ENCODE results near the gene GP1BB.

GRCh38 chr22:19741053-19741452 is 17.7 kb downstream of the GP1BB start:
- TF ChIP-seq CTCF (IDR thresholded peaks at IDR 0.05; ENCODE audit: insufficient read depth, low read depth, low read length) (no peak), EZH2 (IDR thresholded peaks at IDR 0.05; ENCODE audit: insufficient read depth, low read length) (no peak)

All from astrocyte (in vitro differentiated cells and primary cell).